HEK293 (cell line): ENCODE results near the gene TMEM106C.

Source experiments
- TCF7L2 ChIP-seq: IDR thresholded peaks from 2 replicates; pipeline ENCODE4 v1.6.1; 2011; ENCODE audit warnings: low read depth, mild to moderate bottlenecking, inconsistent platforms, low read length, moderate library complexity, borderline replicate concordance
- ZNF169 ChIP-seq: fragments of 450-650 bp; formaldehyde crosslinking; IDR thresholded peaks from 2 replicates; pipeline ENCODE4 v1.5.1; 2016; ENCODE audit warnings: missing biosample characterization, missing genetic modification characterization
- ZNF175 ChIP-seq: fragments of 450-650 bp; formaldehyde crosslinking; IDR thresholded peaks from 2 replicates; pipeline ENCODE4 v1.5.1; 2016; ENCODE audit warnings: missing biosample characterization, missing genetic modification characterization
- ZNF24 ChIP-seq: fragments of 450-650 bp; formaldehyde crosslinking; IDR thresholded peaks from 2 replicates; pipeline ENCODE4 v1.5.1; 2016; ENCODE audit warnings: missing biosample characterization, missing genetic modification characterization
- TF ChIP-seq, protein P1 (sequence below): fragments of 450-650 bp; formaldehyde crosslinking; IDR thresholded peaks from 2 replicates; pipeline ENCODE4 v1.5.1; 2016; ENCODE audit warnings: missing biosample characterization, missing genetic modification characterization
- TF ChIP-seq, protein P2 (sequence below): fragments of 450-650 bp; formaldehyde crosslinking; IDR thresholded peaks from 2 replicates; pipeline ENCODE4 v1.5.1; 2016; ENCODE audit warnings: missing biosample characterization, missing genetic modification characterization

DNA sequence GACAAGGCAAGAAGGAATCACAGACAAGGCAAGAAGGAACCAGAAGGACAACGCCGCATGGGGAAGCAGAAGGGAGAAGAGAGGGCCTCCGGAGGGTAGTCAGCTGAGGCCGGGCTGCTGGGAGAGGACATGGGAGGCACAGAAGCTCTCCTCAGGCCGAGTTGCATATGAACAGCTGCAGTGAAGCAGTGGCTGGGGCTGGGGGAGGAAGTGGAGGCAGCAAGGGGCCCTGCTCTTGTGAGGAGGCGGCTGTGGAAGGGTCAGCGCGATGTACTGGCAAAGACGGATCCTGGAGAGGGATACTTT lies 22.0 kb upstream of the TMEM106C start:
- no peak for TF ChIP-seq ZNF169 (tag by site-specific recombination)
- TF ChIP-seq TCF7L2 = no peak
- TF ChIP-seq, protein P1, sequence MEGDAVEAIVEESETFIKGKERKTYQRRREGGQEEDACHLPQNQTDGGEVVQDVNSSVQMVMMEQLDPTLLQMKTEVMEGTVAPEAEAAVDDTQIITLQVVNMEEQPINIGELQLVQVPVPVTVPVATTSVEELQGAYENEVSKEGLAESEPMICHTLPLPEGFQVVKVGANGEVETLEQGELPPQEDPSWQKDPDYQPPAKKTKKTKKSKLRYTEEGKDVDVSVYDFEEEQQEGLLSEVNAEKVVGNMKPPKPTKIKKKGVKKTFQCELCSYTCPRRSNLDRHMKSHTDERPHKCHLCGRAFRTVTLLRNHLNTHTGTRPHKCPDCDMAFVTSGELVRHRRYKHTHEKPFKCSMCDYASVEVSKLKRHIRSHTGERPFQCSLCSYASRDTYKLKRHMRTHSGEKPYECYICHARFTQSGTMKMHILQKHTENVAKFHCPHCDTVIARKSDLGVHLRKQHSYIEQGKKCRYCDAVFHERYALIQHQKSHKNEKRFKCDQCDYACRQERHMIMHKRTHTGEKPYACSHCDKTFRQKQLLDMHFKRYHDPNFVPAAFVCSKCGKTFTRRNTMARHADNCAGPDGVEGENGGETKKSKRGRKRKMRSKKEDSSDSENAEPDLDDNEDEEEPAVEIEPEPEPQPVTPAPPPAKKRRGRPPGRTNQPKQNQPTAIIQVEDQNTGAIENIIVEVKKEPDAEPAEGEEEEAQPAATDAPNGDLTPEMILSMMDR = no peak
- no peak for TF ChIP-seq ZNF175
- TF ChIP-seq, protein P2, sequence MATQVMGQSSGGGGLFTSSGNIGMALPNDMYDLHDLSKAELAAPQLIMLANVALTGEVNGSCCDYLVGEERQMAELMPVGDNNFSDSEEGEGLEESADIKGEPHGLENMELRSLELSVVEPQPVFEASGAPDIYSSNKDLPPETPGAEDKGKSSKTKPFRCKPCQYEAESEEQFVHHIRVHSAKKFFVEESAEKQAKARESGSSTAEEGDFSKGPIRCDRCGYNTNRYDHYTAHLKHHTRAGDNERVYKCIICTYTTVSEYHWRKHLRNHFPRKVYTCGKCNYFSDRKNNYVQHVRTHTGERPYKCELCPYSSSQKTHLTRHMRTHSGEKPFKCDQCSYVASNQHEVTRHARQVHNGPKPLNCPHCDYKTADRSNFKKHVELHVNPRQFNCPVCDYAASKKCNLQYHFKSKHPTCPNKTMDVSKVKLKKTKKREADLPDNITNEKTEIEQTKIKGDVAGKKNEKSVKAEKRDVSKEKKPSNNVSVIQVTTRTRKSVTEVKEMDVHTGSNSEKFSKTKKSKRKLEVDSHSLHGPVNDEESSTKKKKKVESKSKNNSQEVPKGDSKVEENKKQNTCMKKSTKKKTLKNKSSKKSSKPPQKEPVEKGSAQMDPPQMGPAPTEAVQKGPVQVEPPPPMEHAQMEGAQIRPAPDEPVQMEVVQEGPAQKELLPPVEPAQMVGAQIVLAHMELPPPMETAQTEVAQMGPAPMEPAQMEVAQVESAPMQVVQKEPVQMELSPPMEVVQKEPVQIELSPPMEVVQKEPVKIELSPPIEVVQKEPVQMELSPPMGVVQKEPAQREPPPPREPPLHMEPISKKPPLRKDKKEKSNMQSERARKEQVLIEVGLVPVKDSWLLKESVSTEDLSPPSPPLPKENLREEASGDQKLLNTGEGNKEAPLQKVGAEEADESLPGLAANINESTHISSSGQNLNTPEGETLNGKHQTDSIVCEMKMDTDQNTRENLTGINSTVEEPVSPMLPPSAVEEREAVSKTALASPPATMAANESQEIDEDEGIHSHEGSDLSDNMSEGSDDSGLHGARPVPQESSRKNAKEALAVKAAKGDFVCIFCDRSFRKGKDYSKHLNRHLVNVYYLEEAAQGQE (tag by site-specific recombination) = no peak
- TF ChIP-seq ZNF24 (tag by site-specific recombination) = no peak
